H1 (cell line): ENCODE measurements around the gene LOC128125822.

Experiments
- CTCF ChIA-PET: fragments of 300-600 bp; sonication (Branson Sonifier 250); formaldehyde crosslinking; loops from one replicate; lab custom pipeline; 2021; ENCODE audit not compliant: partially characterized antibody; lab: Charles Lee
- POLR2A ChIA-PET: fragments of 300-600 bp; sonication (Branson Sonifier 250); formaldehyde crosslinking; loops from one replicate; lab custom pipeline; 2021; ENCODE audit warnings: inconsistent platforms; ENCODE audit not compliant: partially characterized antibody; lab: Charles Lee
- DNase-seq, 2 experiments: peaks; one replicate each; pipeline versions ENCODE4 v3.0.0 to v3.0.0-alpha.2; 2010 to 2022; ENCODE audit warnings: low spot score in 2 of 2, low read depth in 1 of 2, mixed read lengths in 1 of 2
- FAIRE-seq: peaks from 2 replicates; lab custom pipeline; 2011; peaks lifted over from hg19 to GRCh38; lab: Jason Lieb, UNC
- H2AFZ ChIP-seq: 2 replicates; pipeline ENCODE4 v1.8.1; 2012; ENCODE audit warnings: low read length, inconsistent platforms
- H2AK5ac ChIP-seq: 2 replicates; pipeline ENCODE4 v1.6.1; 2013; ENCODE audit warnings: low read depth, low read length
- H2BK120ac ChIP-seq: replicated peaks from 2 replicates; pipeline ENCODE3; 2013; ENCODE audit warnings: low read depth, low read length, inconsistent platforms
- H2BK12ac ChIP-seq: 2 replicates; pipeline ENCODE4 v1.6.1; 2013; ENCODE audit warnings: low read depth, low read length
- H2BK15ac ChIP-seq: 2 replicates; pipeline ENCODE4 v1.6.1; 2013; ENCODE audit warnings: low read length
- H2BK20ac ChIP-seq: 2 replicates; pipeline ENCODE4 v1.6.1; 2013; ENCODE audit warnings: low read length
- H2BK5ac ChIP-seq: 2 replicates; pipeline ENCODE4 v1.6.1; 2013; ENCODE audit warnings: low read depth, low read length
- H3K14ac ChIP-seq: 2 replicates; pipeline ENCODE4 v1.6.1; 2013; ENCODE audit warnings: inconsistent platforms; ENCODE audit not compliant: insufficient read length
- H3K18ac ChIP-seq: 2 replicates; pipeline ENCODE4 v1.6.1; 2013; ENCODE audit warnings: low read length; ENCODE audit errors: extremely low read depth
- H3K23ac ChIP-seq: 2 replicates; pipeline ENCODE4 v1.6.1; 2013; ENCODE audit warnings: inconsistent platforms; ENCODE audit not compliant: insufficient read length
- H3K23me2 ChIP-seq: 2 replicates; pipeline ENCODE4 v1.6.1; 2013; ENCODE audit warnings: low read depth, low read length
- H3K27ac ChIP-seq: 2 replicates; pipeline ENCODE4 v1.6.1; 2011; ENCODE audit warnings: low read depth, low read length, inconsistent platforms
- H3K27me3 ChIP-seq, 4 experiments: replicated peaks in 1 of 4; 1 replicate in 1 of 4; 2 replicates in 3 of 4; pipeline versions ENCODE4 v1.6.1 to v1.8.1; 2011 to 2013; ENCODE audit warnings: low read length in 3 of 4, mild to moderate bottlenecking in 3 of 4, inconsistent platforms in 2 of 4, mixed read lengths in 2 of 4, moderate library complexity in 1 of 4; ENCODE audit not compliant: control insufficient read depth in 3 of 4, insufficient read depth in 3 of 4; ENCODE audit errors: extremely low read depth in 1 of 4
- H3K36me3 ChIP-seq, 4 experiments: 2 replicates each; pipeline versions ENCODE4 v1.6.1 to v1.8.1; 2011 to 2013; ENCODE audit warnings: mild to moderate bottlenecking in 4 of 4, low read length in 3 of 4, moderate library complexity in 2 of 4, control low read depth in 1 of 4, inconsistent platforms in 1 of 4; ENCODE audit not compliant: insufficient read depth in 4 of 4, control insufficient read depth in 2 of 4
- H3K4ac ChIP-seq: replicated peaks from 2 replicates; pipeline ENCODE3; 2013; ENCODE audit warnings: low read length, low read depth, mixed read lengths, inconsistent platforms; ENCODE audit not compliant: insufficient read length
- H3K4me1 ChIP-seq, 4 experiments: replicated peaks in 1 of 4; 1 replicate in 1 of 4; 2 replicates in 3 of 4; pipeline versions ENCODE4 v1.6.1 to v1.8.1; 2011 to 2013; ENCODE audit warnings: low read length in 3 of 4, inconsistent platforms in 2 of 4, mixed read lengths in 1 of 4; ENCODE audit not compliant: insufficient read depth in 4 of 4, control insufficient read depth in 3 of 4
- H3K4me2 ChIP-seq, 2 experiments: 2 replicates each; pipeline versions ENCODE4 v1.6.1 to v1.8.1; 2011 to 2013; ENCODE audit warnings: low read depth in 2 of 2, low read length in 2 of 2, control low read depth in 1 of 2, inconsistent platforms in 1 of 2, mild to moderate bottlenecking in 1 of 2; ENCODE audit not compliant: insufficient read depth in 1 of 2
- H3K4me3 ChIP-seq, 4 experiments: fragments of 200-600, 300-600 bp in 1 of 4; sonication (generic), shearing (Covaris generic), sonication (Bioruptor Twin) in 1 of 4; 2 replicates each; pipeline versions ENCODE4 v1.5.1 to v1.8.1; 2011 to 2016; ENCODE audit warnings: low read length in 4 of 4, low read depth in 3 of 4, control low read depth in 2 of 4, inconsistent platforms in 2 of 4, mild to moderate bottlenecking in 2 of 4, mixed read lengths in 1 of 4, moderate library complexity in 1 of 4; ENCODE audit not compliant: insufficient read depth in 2 of 4; ENCODE audit errors: extremely low read depth in 1 of 4
- H3K56ac ChIP-seq: replicated peaks from 2 replicates; pipeline ENCODE3; 2013; ENCODE audit warnings: low read depth, mild to moderate bottlenecking, mixed read lengths, low read length, inconsistent platforms; ENCODE audit not compliant: insufficient read length
- H3K79me1 ChIP-seq: 2 replicates; pipeline ENCODE4 v1.6.1; 2013; ENCODE audit warnings: low read depth, low read length, control low read depth
- H3K79me2 ChIP-seq, 2 experiments: 2 replicates each; pipeline versions ENCODE4 v1.6.1 to v1.8.1; 2012 to 2013; ENCODE audit warnings: low read length in 2 of 2, mild to moderate bottlenecking in 2 of 2, inconsistent platforms in 1 of 2; ENCODE audit not compliant: insufficient read depth in 2 of 2, control insufficient read depth in 1 of 2
- H3K9ac ChIP-seq, 4 experiments: replicated peaks in 1 of 4; 1 replicate in 1 of 4; 2 replicates in 3 of 4; pipeline versions ENCODE4 v1.6.1 to v1.8.1; 2011 to 2013; ENCODE audit warnings: low read depth in 3 of 4, low read length in 3 of 4, control low read depth in 2 of 4, mild to moderate bottlenecking in 2 of 4, moderate library complexity in 2 of 4, inconsistent platforms in 1 of 4; ENCODE audit errors: extremely low read depth in 1 of 4
- H3K9me3 ChIP-seq, 2 experiments: 2 replicates each; pipeline versions ENCODE4 v1.6.1 to v1.8.1; 2012 to 2013; ENCODE audit warnings: mild to moderate bottlenecking in 2 of 2, moderate library complexity in 2 of 2, control low read depth in 1 of 2, inconsistent platforms in 1 of 2, low read depth in 1 of 2, low read length in 1 of 2, mixed read lengths in 1 of 2; ENCODE audit not compliant: insufficient read depth in 2 of 2
- H4K20me1 ChIP-seq, 2 experiments: replicated peaks in 1 of 2; 2 replicates each; pipeline versions ENCODE3 to v1.8.1; 2011 to 2013; ENCODE audit warnings: inconsistent platforms in 2 of 2, low read length in 2 of 2, mild to moderate bottlenecking in 1 of 2; ENCODE audit not compliant: insufficient read depth in 2 of 2, control insufficient read depth in 1 of 2
- H4K5ac ChIP-seq: 2 replicates; pipeline ENCODE4 v1.6.1; 2013; ENCODE audit warnings: low read length, low read depth, mixed read lengths, inconsistent platforms; ENCODE audit not compliant: insufficient read length
- H4K8ac ChIP-seq: 2 replicates; pipeline ENCODE4 v1.8.0; 2013; ENCODE audit warnings: mild to moderate bottlenecking, moderate library complexity, low read length, inconsistent platforms; ENCODE audit not compliant: insufficient read depth; ENCODE audit errors: extremely low read depth
- H4K91ac ChIP-seq: replicated peaks from 2 replicates; pipeline ENCODE3; 2013; ENCODE audit warnings: low read length, mixed read lengths, inconsistent platforms; ENCODE audit not compliant: insufficient read length
- RFX5 ChIP-seq: IDR thresholded peaks from 2 replicates; pipeline ENCODE4 v1.6.1; 2011; ENCODE audit warnings: low read depth, low read length, improper control_type of control experiment, borderline replicate concordance
- SRF ChIP-seq: IDR thresholded peaks from 2 replicates; pipeline ENCODE4 v1.6.1; 2011; ENCODE audit warnings: mild to moderate bottlenecking, low read depth, low read length, moderate library complexity
- WGBS, 2 experiments: shearing (Covaris generic) in 1 of 2; methylation state at CpG; one replicate each; pipeline versions ENCODE4 v1.1.6 to v1.1.7; 2013 to 2015; ENCODE audit warnings: low lambda C conversion rate in 2 of 2, mixed read lengths in 2 of 2, inconsistent platforms in 1 of 2, low coverage in 1 of 2, missing lambda C conversion rate in 1 of 2; ENCODE audit not compliant: insufficient replicate concordance in 2 of 2, insufficient coverage in 1 of 2, insufficient read length in 1 of 2; ENCODE audit errors: extremely low coverage in 1 of 2, missing lambda C conversion rate in 1 of 2; 5-methylcytosine and 5-hydroxymethylcytosine counted together
- TF ChIP-seq, protein P1 (sequence below), 3 experiments: IDR thresholded peaks; 1 replicate in 2 of 3; 2 replicates in 1 of 3; pipeline versions ENCODE4 v1.5.1 to v1.6.1; 2011; ENCODE audit warnings: low read length in 3 of 3, mild to moderate bottlenecking in 3 of 3, inconsistent platforms in 2 of 3, low read depth in 1 of 3, moderate library complexity in 1 of 3; ENCODE audit not compliant: insufficient read depth in 1 of 3; ENCODE audit errors: control extremely low read depth in 1 of 3

Gene LOC128125822

DNA sequence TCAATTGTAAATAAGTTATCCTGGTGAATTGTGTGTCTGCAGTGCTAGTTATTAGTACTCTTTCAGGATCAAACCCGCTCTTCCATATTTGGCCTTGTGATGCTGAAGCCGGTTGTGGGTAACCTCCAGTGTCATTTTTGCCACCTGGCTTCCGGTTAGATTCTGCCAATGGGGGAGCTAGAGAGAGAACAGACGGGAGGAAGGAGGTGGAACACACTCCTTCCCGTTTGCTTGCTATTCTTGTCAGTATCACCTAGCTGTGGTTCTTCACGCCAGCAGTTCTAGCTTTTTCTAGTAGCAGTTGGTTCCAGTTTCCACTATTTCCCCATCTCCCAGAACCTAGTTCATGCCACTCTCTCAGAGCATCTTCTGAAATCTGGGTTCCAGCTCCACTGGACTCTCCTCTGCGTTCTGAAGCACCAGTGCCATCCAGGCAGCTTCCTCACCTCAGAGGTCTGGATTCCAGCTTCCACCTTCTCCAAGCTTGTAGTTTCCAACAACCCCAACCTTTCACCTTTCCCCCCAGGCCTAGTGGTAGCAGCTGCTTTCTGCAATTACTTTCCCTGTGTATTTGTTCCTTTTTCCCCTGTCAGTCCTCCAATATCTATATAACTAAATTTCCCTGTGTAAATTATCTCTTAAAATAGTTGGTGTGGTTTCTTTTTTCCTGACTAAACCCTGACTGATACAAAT lies 46.9 kb upstream of the LOC128125822 start:
- no peaks in the 10 kb centered on the region for H3K79me2 ChIP-seq
- no peak overlapping the region for H3K4ac ChIP-seq
- 87% methylated on average over 7 of the region's 7 CpGs; no CpG with 5 or more reads in 1 of the 2 experiments for WGBS, 2 experiments
- no peak overlapping the region for H2BK15ac ChIP-seq
- no peak overlapping the region for H4K5ac ChIP-seq
- H3K14ac ChIP-seq: no peak overlapping the region
- peak; percentile 26; the same call in 1 of the 2 replicates for TF ChIP-seq SRF
- TF ChIP-seq, protein P1, sequence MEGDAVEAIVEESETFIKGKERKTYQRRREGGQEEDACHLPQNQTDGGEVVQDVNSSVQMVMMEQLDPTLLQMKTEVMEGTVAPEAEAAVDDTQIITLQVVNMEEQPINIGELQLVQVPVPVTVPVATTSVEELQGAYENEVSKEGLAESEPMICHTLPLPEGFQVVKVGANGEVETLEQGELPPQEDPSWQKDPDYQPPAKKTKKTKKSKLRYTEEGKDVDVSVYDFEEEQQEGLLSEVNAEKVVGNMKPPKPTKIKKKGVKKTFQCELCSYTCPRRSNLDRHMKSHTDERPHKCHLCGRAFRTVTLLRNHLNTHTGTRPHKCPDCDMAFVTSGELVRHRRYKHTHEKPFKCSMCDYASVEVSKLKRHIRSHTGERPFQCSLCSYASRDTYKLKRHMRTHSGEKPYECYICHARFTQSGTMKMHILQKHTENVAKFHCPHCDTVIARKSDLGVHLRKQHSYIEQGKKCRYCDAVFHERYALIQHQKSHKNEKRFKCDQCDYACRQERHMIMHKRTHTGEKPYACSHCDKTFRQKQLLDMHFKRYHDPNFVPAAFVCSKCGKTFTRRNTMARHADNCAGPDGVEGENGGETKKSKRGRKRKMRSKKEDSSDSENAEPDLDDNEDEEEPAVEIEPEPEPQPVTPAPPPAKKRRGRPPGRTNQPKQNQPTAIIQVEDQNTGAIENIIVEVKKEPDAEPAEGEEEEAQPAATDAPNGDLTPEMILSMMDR (IDR thresholded peaks at IDR 0.05; ENCODE audit: control extremely low read depth in 1 of 3, insufficient read depth in 1 of 3, low read depth in 1 of 3, low read length in 3 of 3): peak in 2 of 3 experiments; percentile 28 to 30; a peak in 3 of 4 replicates
- no peak for TF ChIP-seq RFX5
- no peak overlapping the region for H4K91ac ChIP-seq
- no peak overlapping the region for H3K18ac ChIP-seq
- no peaks in the 10 kb centered on the region for H3K36me3 ChIP-seq
- no peaks in the 10 kb centered on the region for H3K4me1 ChIP-seq
- no peak overlapping the region for H3K4me2 ChIP-seq
- H3K9ac ChIP-seq: no peak overlapping the region
- no peak for FAIRE-seq
- H3K9me3 ChIP-seq: no peaks in the 10 kb centered on the region
- H4K20me1 ChIP-seq: no peaks in the 10 kb centered on the region
- no peak for DNase-seq
- H2BK20ac ChIP-seq: no peak overlapping the region
- no peak overlapping the region for H3K23ac ChIP-seq
- no peaks in the 10 kb centered on the region for H3K27me3 ChIP-seq
- H2BK12ac ChIP-seq: no peak overlapping the region
- no peak overlapping the region for H2BK5ac ChIP-seq
- peak overlapping the region; percentile 94 for H2AFZ ChIP-seq
- no peak overlapping the region for H2BK120ac ChIP-seq
- no peak overlapping the region for H3K27ac ChIP-seq
- H3K79me1 ChIP-seq: no peaks in the 10 kb centered on the region
- POLR2A ChIA-PET: no interaction called here
- H4K8ac ChIP-seq: no peak overlapping the region
- H3K56ac ChIP-seq: no peak overlapping the region
- H3K23me2 ChIP-seq: no peaks in the 10 kb centered on the region
- CTCF ChIA-PET: interaction anchor here (1.0 to 1.6 kb wide), 3 partner anchors 11 to 83 kb away, joined by 3 to 5 read pairs (median 4); no protein-coding TSS in a partner anchor
- no peak overlapping the region for H3K4me3 ChIP-seq
- no peak overlapping the region for H2AK5ac ChIP-seq
